Activated naive CD4-positive, alpha-beta T cell (primary cell): Measurements from ENCODE around the gene PIK3CD.
"Not testable (repeated sequence)": the region's sequence is repeated elsewhere in the genome, so short reads cannot be mapped to it uniquely, and the experiment has no call there.

Experiments used
- DNase-seq, 4 experiments: peaks; one replicate each; lab custom pipeline; 2025; lab: John Stamatoyannopoulos, UW

Gene PIK3CD

GRCh38 chr1:9621032-9621431, 30.5 kb upstream of the PIK3CD start:
- no peak for DNase-seq

- no peak for DNase-seq
Measured at GRCh38 chr1:9624081-9624480, 27.4 kb upstream of the PIK3CD start.

- not testable (repeated sequence) for DNase-seq
Measured at GRCh38 chr1:9625030-9625429, 26.5 kb upstream of the PIK3CD start.

GRCh38 chr1:9626201-9626608, 25.3 kb upstream of the PIK3CD start:
- DNase-seq, result no peak

GRCh38 chr1:9628541-9629444, 22.7 kb upstream of the PIK3CD start:
- DNase-seq, result peak; percentile 12 to 65 (median 43)

- DNase-seq, result peak in 2 of 4 experiments; percentile 70 to 75
Measured at GRCh38 chr1:9629445-9630201, 21.9 kb upstream of the PIK3CD start.

GRCh38 chr1:9630331-9631111, 21.0 kb upstream of the PIK3CD start:
- peak in 2 of 4 experiments; percentile 21 to 25 for DNase-seq

- DNase-seq, result no peak
Measured at GRCh38 chr1:9631613-9632012, 19.9 kb upstream of the PIK3CD start.

GRCh38 chr1:9633493-9633892, 18.0 kb upstream of the PIK3CD start:
- no peak for DNase-seq

GRCh38 chr1:9634582-9634981, 16.9 kb upstream of the PIK3CD start:
- DNase-seq, result no peak

- DNase-seq, result no peak
Measured at GRCh38 chr1:9639227-9639626, 12.3 kb upstream of the PIK3CD start.

- DNase-seq, result peak in 1 of 4 experiments; percentile 13
Measured at GRCh38 chr1:9643351-9644256, 7.9 kb upstream of the PIK3CD start.

GRCh38 chr1:9646037-9646436, 5.5 kb upstream of the PIK3CD start:
- no peak for DNase-seq

GRCh38 chr1:9648171-9648570, 3.4 kb upstream of the PIK3CD start:
- DNase-seq, result no peak

- no peak for DNase-seq
Measured at GRCh38 chr1:9649769-9650168, 1.8 kb upstream of the PIK3CD start.

- DNase-seq, result no peak
Measured at GRCh38 chr1:9651220-9651564, 339 bp upstream of the PIK3CD start.

- DNase-seq, result peak in 3 of 4 experiments; percentile 27 to 72 (median 69)
Measured at GRCh38 chr1:9652379-9653209, 1.1 kb downstream of the PIK3CD start.

GRCh38 chr1:9653210-9653490, 1.6 kb downstream of the PIK3CD start:
- no peak for DNase-seq

GRCh38 chr1:9653491-9654050, 2.0 kb downstream of the PIK3CD start:
- DNase-seq, result no peak
